Measurements from ENCODE around the gene PPP1R3D.

- TF ChIP-seq POLR2A (IDR thresholded peaks at IDR 0.05; ENCODE audit: low read length): no peak
- TF ChIP-seq GATA1 (IDR thresholded peaks at IDR 0.05; ENCODE audit: low read depth, low read length): no peak
Observed at GRCh38 chr20:59962155-59962554, 22.1 kb upstream of the PPP1R3D start.

Data from erythroblast (primary cell).